Stimulated activated naive CD8-positive, alpha-beta T cell treated with anti-CD3 and anti-CD28 coated beads, Interleukin-15, Interleukin-2, amounts not matched to agents 100 ng/mL and 50 ng/mL, for 24 hours (primary cell): ENCODE results near the gene VPS8.

ENCODE experiments used
- H3K27ac Mint-ChIP-seq: one replicate; pipeline ENCODE4 v1.8.0; 2021; ENCODE audit warnings: mild to moderate bottlenecking, mixed read lengths
- H3K27me3 Mint-ChIP-seq: one replicate; pipeline ENCODE4 v1.8.0; 2021; ENCODE audit warnings: mixed read lengths
- H3K36me3 Mint-ChIP-seq: one replicate; pipeline ENCODE4 v1.8.0; 2021; ENCODE audit warnings: low read depth, mixed read lengths
- H3K4me1 Mint-ChIP-seq: one replicate; pipeline ENCODE4 v1.8.0; 2021; ENCODE audit warnings: low read depth, mixed read lengths
- H3K4me3 Mint-ChIP-seq: one replicate; pipeline ENCODE4 v1.8.0; 2021; ENCODE audit warnings: mild to moderate bottlenecking, mixed read lengths
- H3K9me3 Mint-ChIP-seq: one replicate; pipeline ENCODE4 v1.8.0; 2021; ENCODE audit warnings: mixed read lengths

VPS8 gene

DNA sequence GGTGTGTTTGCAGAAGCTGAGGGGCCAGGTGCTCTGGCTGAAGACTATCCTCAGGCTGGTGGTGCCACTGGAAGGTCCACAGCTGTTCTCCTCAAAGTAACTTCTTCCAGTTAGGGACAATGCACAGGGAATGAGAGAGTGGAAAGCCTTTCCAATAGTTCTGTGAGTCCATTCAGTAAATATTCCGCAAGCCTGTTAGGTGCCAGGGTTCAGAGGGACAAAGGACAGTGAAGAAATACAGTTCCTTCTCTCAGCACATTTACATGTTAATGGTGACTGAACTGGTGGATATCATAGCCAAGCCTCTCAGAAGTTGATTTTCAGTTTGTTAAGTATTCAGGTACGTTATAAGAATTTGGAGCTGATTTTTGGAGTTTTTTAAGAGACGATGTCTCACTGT, 218.4 kb downstream of the VPS8 start:
- no peaks in the 10 kb centered on the region for H3K27me3 Mint-ChIP-seq
- no peak overlapping the region for H3K27ac Mint-ChIP-seq
- no peak overlapping the region for H3K4me3 Mint-ChIP-seq
- peaks cover 17% of the 10 kb centered on the region for H3K9me3 Mint-ChIP-seq
- H3K36me3 Mint-ChIP-seq: peaks cover 71% of the 10 kb centered on the region
- no peaks in the 10 kb centered on the region for H3K4me1 Mint-ChIP-seq

DNA sequence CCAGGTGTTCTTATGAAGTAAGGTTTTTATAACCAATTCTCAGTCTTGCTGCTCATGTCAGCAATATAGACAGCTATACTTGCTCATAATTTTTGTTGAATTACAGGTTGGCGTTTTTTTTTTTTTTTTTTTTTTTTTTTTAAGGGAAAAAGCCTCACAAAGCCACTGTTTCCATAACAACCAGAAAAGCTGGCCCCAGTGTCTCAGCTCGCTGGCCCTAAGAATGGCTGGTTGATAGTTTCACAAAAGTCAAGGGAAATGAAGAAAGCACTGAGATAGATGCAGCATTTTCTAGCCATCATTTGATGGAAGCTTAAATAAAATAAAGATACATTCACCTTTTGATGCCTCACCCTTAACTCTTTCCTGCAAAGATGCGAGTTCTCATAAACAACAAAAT, 219.0 kb downstream of the VPS8 start:
- peaks cover 71% of the 10 kb centered on the region for H3K36me3 Mint-ChIP-seq
- H3K27ac Mint-ChIP-seq: no peak overlapping the region
- no peaks in the 10 kb centered on the region for H3K4me1 Mint-ChIP-seq
- peaks cover 17% of the 10 kb centered on the region for H3K9me3 Mint-ChIP-seq
- no peak overlapping the region for H3K4me3 Mint-ChIP-seq
- no peaks in the 10 kb centered on the region for H3K27me3 Mint-ChIP-seq

DNA sequence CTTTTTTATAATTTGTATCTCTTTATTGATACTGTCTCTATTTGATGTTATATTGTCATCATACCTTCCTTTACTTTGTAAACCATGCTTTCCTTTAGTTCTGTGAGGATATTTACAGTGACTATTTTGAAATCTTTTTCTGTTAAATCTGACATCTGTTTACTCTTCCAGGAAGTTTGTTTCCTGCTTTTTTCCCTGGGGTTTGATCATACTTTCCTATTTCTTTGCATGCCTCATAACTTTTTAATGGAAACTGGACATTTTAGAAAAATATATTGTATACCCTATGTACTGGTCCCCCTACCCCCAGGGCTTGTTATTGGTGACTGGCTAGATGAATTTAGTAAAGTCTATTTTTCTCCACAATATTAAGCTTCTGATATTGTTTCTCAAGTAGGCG, 225.8 kb downstream of the VPS8 start:
- Mint-ChIP-seq H3K27me3 (no peaks in the 10 kb centered on the region), H3K4me3 (no peak overlapping the region), H3K9me3 (peaks cover 28% of the 10 kb centered on the region), H3K27ac (no peak overlapping the region), H3K4me1 (no peaks in the 10 kb centered on the region), H3K36me3 (peaks cover 61% of the 10 kb centered on the region)

DNA sequence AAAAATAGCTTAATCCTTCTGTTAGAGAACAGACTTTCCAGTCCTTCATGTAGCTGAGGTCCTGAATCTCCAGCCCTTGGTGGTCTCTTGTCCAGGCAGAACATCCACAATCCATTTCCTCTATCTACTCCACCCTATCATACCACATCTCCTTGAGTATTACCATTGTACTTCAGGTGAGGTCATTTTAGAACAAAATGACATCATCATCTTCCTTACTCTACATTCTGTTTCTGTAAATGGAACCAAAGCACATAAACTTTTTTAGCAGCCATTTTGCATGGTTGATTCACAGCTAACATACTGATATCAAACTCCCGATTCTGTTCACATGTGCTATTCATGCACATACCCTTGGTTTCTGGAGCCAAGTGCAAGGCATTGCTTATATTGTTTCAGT, 228.5 kb downstream of the VPS8 start:
- H3K9me3 Mint-ChIP-seq: peaks cover 11% of the 10 kb centered on the region
- H3K27ac Mint-ChIP-seq: no peak overlapping the region
- H3K4me1 Mint-ChIP-seq: no peaks in the 10 kb centered on the region
- H3K36me3 Mint-ChIP-seq: peaks cover 50% of the 10 kb centered on the region
- no peaks in the 10 kb centered on the region for H3K27me3 Mint-ChIP-seq
- no peak overlapping the region for H3K4me3 Mint-ChIP-seq

DNA sequence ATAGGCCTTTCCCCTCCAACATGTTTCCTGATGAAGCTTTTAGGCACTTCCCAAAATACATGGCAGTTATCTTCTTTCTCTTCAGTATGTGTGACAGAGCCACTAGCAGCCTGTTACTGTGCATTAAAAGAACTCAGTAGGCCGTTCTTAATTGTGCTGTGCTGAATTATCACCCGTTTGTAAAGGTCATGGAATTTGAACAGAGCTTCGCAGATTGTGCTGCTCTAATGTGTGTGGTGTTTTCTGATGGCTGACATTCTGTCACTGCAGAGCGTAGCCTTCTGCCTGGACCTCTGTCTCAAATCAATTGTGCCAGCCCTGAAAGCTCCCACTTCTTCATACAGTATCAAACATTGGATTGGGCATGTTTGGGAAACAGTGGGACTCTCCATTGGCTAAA, 229.6 kb downstream of the VPS8 start:
- peaks cover 11% of the 10 kb centered on the region for H3K9me3 Mint-ChIP-seq
- H3K4me3 Mint-ChIP-seq: no peak overlapping the region
- no peaks in the 10 kb centered on the region for H3K27me3 Mint-ChIP-seq
- peaks cover 50% of the 10 kb centered on the region for H3K36me3 Mint-ChIP-seq
- H3K27ac Mint-ChIP-seq: no peak overlapping the region
- H3K4me1 Mint-ChIP-seq: no peaks in the 10 kb centered on the region

DNA sequence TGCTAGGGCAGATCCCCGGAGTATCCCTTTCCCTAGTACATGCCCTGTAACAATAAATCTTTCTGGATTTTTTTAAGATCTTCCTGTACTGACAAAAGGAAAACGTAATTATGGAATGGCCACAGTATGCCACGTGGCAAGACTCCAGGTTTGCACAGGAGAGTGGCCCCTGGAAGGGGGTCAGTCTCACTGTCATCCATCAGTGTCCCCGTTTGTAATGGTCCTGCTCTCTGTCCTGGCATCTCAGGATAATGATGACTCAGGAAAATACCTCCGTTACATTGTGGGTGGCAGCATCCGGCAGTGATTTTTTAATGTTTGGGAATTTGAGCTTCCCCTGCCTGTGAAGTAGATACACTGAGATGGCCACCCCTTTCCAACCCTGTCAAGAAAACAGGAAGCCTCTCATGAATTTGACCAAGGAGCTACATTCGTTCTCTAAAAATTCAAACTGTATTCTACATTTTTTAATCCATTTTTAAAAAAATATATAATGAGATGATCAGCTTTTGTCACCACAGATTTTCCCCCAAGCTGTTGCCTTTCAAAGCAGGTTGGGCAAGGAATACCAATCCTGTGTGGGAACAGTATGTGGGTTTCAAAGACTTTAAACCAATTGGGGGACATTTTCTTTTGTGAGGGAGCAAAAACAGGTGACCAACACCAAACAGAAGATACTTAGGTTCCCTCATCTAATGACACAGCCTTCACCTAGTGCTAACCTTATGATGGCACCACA, 230.5 kb downstream of the VPS8 start:
- Mint-ChIP-seq H3K4me3 (no peak overlapping the region), H3K36me3 (peaks cover 50% of the 10 kb centered on the region), H3K27ac (no peak overlapping the region), H3K9me3 (peaks cover 4% of the 10 kb centered on the region), H3K27me3 (no peaks in the 10 kb centered on the region), H3K4me1 (no peaks in the 10 kb centered on the region)

DNA sequence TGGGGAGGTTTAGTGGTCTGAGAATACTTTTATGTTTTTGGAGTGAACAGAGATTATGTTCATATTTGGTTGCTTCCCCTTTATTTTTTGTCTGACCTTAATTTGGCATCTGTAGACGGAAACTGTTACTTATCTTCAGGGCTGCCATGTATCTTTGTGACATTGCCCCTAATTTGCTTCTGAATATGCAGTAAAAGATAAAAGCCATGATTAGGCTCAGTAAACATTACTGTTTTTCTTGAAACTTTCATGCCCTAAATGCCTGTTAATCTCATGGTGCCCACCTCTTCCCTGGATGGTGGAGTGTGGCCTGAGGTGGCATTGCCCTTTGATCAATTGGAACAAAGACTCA, 234.2 kb downstream of the VPS8 start:
- H3K9me3 Mint-ChIP-seq: no peaks in the 10 kb centered on the region
- H3K27me3 Mint-ChIP-seq: no peaks in the 10 kb centered on the region
- no peak overlapping the region for H3K4me3 Mint-ChIP-seq
- H3K4me1 Mint-ChIP-seq: no peaks in the 10 kb centered on the region
- H3K27ac Mint-ChIP-seq: no peak overlapping the region
- peaks cover 68% of the 10 kb centered on the region for H3K36me3 Mint-ChIP-seq

DNA sequence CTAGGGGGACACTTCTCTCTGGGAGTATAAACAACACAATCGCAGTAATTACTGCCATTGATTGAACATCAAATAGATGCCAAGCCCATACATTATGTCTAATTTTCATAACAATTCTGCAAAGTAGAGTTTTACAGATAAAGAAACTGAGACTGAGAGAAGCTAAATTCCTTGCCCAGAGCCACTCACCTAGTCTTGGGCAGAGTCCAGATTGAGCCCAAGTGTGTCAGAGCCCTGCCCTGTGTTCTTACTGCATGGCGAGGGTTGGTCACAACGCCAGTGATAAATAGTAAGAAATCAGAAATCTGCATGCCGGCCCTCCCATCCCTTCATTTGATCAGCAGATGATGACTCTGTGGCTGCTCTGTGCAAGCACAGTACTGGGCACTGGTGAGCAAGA, 234.6 kb downstream of the VPS8 start:
- Mint-ChIP-seq H3K9me3 (no peaks in the 10 kb centered on the region), H3K4me3 (no peak overlapping the region), H3K4me1 (no peaks in the 10 kb centered on the region), H3K27me3 (no peaks in the 10 kb centered on the region), H3K36me3 (peaks cover 73% of the 10 kb centered on the region), H3K27ac (no peak overlapping the region)

DNA sequence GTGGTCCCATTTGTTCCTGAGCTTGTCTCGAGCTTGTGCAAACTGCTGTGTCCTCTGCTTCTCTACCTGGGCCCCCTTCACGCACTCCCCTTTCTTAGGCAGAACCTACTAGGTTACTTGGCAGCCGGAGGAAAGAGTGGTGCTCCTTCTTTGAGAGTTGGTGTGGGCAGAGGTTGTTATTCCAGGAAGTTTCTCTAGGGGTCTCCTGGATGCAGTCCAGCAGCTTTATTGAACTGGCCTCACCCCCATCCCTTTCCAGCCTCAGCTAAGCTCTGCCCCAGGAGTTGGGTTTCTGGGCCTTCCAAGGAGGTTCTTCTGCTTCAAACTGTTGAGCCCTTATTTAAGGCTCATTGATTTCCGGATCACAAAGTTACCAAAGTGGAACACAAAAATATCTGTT, 237.7 kb downstream of the VPS8 start:
- Mint-ChIP-seq H3K27ac (no peak overlapping the region), H3K4me1 (no peaks in the 10 kb centered on the region), H3K36me3 (peaks cover 89% of the 10 kb centered on the region), H3K4me3 (no peak overlapping the region), H3K9me3 (peaks cover 18% of the 10 kb centered on the region), H3K27me3 (no peaks in the 10 kb centered on the region)

DNA sequence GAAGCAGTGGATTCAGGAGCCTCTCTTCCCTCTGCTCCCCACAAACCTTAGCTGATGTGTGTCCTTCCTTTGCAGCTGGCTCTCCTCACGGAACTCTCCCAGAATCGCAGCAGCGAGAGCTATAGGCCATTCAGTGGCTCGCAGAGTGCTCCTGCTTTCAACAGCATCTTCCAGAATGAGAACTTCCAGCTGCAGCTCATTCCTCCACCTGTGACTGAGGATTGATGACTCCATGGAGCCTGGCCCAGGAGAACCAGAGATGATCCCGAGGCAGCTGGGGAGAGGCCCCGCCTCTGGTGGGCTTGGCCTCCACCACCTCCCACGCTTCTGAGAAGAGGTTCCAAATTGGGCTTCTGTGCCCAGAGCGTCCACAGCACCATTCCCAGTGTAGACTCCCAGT, 239.8 kb downstream of the VPS8 start:
- no peak overlapping the region for H3K27ac Mint-ChIP-seq
- no peaks in the 10 kb centered on the region for H3K27me3 Mint-ChIP-seq
- peaks cover 87% of the 10 kb centered on the region for H3K36me3 Mint-ChIP-seq
- H3K4me1 Mint-ChIP-seq: no peaks in the 10 kb centered on the region
- peaks cover 28% of the 10 kb centered on the region for H3K9me3 Mint-ChIP-seq
- no peak overlapping the region for H3K4me3 Mint-ChIP-seq

DNA sequence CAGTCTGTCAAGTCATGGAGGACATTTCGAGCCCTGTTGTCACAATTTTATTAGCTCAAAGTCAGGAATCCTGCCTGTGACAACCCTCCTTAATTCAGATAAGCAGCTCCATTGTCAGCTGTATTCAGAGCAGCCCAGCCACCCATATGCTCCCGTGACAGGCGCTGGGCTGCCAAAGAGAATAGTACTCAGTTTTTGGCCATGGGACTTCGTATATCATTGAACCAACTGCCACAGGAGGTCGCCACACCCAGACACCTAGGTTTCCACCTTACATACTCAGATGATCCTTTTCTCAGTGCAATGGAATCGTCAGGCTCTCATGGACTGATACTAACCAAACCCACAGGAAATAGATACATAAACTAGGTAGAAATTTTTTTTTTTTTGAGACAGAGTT, 240.7 kb downstream of the VPS8 start:
- Mint-ChIP-seq H3K27ac (no peak overlapping the region), H3K27me3 (no peaks in the 10 kb centered on the region), H3K4me3 (no peak overlapping the region), H3K4me1 (no peaks in the 10 kb centered on the region), H3K9me3 (peaks cover 36% of the 10 kb centered on the region), H3K36me3 (peaks cover 80% of the 10 kb centered on the region)

DNA sequence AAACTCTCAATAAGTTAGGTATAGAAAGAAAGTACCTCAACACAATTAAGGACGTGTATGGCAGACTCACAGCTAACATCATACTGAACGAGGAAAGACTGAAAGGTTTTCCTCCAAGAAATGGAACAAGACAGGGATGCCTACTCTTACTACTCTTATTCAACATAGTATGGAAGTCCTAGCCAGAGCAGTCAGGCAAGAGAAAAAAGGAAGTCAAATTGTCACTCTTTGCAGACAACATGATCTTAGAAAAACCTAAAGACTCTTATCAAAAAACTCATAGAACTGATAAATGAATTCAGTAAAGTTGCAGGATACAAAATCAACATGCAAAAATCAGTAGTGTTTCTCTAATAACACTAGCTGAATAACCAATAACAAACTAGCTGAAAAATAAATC, 244.9 kb downstream of the VPS8 start:
- Mint-ChIP-seq H3K4me3 (no peak overlapping the region), H3K9me3 (peaks cover 61% of the 10 kb centered on the region), H3K4me1 (no peaks in the 10 kb centered on the region), H3K27ac (no peak overlapping the region), H3K27me3 (no peaks in the 10 kb centered on the region), H3K36me3 (peaks cover 41% of the 10 kb centered on the region)

DNA sequence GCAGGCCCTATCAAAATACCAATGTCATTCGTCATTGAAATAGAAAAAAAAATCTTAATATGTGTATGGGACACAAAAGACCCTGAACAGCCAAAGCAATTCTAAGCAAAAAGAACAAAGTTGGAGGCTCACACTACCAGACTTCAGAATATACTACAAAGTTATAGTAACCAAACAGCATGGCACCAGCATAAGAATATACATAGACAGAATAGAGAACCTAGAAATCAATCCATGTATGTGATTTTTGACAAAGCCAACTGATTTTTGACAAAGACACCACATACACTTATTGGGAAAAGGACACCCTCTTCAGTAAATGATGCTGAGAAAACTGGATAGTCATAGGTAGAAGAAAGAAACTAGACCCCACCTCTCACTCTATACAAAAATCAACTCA, 245.9 kb downstream of the VPS8 start:
- H3K9me3 Mint-ChIP-seq: peaks cover 52% of the 10 kb centered on the region
- peaks cover 31% of the 10 kb centered on the region for H3K36me3 Mint-ChIP-seq
- H3K4me3 Mint-ChIP-seq: no peak overlapping the region
- no peak overlapping the region for H3K27ac Mint-ChIP-seq
- H3K27me3 Mint-ChIP-seq: no peaks in the 10 kb centered on the region
- H3K4me1 Mint-ChIP-seq: no peaks in the 10 kb centered on the region

DNA sequence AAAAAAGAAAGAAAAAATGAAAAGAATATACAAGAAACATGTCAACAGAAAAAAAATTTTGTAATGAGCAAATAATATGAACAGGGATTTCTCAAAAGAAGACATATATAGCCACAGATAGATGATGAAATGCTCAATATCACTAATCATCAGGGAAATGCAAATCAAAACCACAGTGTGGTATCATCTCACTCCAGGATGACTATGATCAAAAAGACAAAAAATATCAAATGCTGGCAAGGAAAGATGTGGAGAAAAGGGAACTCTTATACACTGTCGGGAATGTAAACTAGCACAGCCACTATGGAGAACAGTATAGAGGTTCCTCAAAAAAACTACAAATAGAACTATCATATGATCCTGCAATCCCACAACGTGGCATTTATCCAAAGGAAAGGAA, 246.8 kb downstream of the VPS8 start:
- no peaks in the 10 kb centered on the region for H3K27me3 Mint-ChIP-seq
- H3K27ac Mint-ChIP-seq: no peak overlapping the region
- peaks cover 22% of the 10 kb centered on the region for H3K36me3 Mint-ChIP-seq
- peaks cover 52% of the 10 kb centered on the region for H3K9me3 Mint-ChIP-seq
- no peak overlapping the region for H3K4me3 Mint-ChIP-seq
- H3K4me1 Mint-ChIP-seq: no peaks in the 10 kb centered on the region

DNA sequence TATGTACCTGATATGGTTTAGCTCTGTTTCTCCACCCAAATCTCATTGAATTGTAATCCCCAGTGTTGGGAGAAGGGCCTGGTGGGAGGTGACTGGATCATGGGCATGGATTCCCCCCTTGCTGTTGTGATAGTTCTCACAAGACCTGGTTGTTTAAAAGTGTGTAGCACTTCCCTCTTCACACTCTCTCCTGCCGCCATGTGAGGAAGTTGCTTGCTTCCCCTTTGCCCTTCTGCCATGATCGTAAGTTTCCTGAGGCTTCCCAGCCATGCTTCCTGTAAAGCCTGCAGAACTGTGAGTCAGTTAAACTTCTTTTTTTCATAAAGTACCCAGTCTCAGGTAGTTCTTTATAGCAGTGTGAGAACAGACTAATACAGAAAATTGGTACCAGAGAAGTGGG, 247.8 kb downstream of the VPS8 start:
- no peak overlapping the region for H3K27ac Mint-ChIP-seq
- H3K4me3 Mint-ChIP-seq: no peak overlapping the region
- H3K27me3 Mint-ChIP-seq: peaks cover 1% of the 10 kb centered on the region
- peaks cover 46% of the 10 kb centered on the region for H3K9me3 Mint-ChIP-seq
- peaks cover 12% of the 10 kb centered on the region for H3K36me3 Mint-ChIP-seq
- H3K4me1 Mint-ChIP-seq: no peaks in the 10 kb centered on the region

DNA sequence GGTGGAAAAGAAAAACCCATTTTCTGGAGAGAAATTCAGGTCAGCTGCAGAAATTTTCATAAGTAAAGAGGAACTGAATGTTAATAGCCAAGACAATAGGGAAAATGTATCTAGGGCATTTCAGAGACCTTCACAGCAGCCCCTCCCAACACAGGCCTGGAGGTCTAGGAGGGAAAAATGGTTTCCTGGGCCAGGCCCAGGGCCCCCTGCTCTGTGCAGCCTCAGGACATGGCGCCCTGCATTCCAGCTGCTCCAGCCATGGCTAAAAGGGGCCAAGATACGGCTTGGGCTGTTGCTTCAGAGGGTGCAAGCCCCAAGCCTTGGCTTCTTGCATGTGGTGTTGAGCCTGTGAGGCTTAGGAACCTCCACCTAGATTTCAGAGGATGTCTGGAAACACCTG, 248.7 kb downstream of the VPS8 start:
- no peak overlapping the region for H3K4me3 Mint-ChIP-seq
- H3K9me3 Mint-ChIP-seq: peaks cover 42% of the 10 kb centered on the region
- H3K27me3 Mint-ChIP-seq: peaks cover 3% of the 10 kb centered on the region
- H3K27ac Mint-ChIP-seq: no peak overlapping the region
- H3K4me1 Mint-ChIP-seq: no peaks in the 10 kb centered on the region
- peaks cover 4% of the 10 kb centered on the region for H3K36me3 Mint-ChIP-seq
